SK-N-DZ (cell line): Measurements from ENCODE around the gene BCL11A.
A peak's percentile ranks its signal among the peaks of the same experiment; 100 is the strongest.

ENCODE experiments used
- DNase-seq: peaks from one replicate; pipeline ENCODE4 v3.0.0-alpha.2; 2015; ENCODE audit warnings: low spot score

BCL11A gene

DNA sequence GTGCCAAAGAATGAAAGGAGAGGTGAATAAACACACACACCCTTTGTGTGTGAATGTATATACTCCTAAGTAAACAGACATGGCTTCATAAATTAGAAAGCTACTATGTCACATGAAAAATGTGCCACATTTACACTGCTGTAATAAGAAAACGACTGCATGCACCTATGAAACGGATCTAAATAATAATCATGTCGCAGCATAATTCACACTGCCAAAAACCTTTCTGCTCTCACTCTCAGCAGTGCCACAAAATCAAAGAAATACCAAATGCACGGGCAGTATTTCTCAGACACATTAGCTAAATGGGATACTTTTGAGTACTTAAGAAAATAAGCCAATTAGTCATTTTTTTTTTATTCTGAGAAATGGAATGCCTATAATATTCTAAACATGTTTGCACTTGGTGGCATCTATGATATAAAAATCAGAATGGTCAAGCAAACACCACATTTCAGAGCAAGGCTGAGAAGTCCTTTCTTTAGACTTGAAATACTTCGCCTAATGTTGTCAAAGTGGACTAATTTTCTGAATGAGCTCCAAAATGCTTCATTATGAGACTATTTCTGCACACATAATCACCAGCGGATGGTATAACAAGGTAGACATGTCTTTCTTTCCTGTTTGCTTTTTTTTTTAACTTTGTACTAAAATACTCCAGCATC, 6.6 kb downstream of the BCL11A start:
- no peak for DNase-seq

DNA sequence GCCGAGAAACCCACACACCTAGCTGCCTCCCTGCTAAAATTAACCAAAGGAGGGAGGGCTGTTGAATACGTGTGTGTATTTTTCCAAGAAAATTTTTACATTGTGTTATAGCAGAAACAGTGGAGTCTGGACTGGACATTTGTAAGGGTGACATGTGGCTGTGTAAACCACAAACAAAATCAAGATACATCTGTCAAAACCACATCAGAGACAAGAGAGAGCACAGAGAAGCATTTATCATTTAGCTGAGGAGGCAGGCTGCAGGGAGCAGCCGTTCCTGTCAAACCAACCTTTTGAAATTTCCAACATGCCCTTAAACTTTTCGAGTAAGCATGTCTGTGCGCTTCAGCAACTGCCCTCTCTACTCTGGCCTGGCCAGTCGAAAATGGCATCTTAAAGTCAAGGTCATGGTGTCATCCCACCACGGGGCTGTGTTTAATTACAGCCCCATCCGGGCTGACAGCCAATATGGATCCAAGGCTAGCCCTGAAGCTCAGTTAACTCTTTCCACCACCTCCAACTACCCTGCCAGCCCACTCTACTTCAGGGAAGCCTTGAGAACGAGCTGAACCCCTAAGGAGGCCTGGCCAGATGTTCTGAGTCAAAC, 8.4 kb downstream of the BCL11A start:
- no peak for DNase-seq

DNA sequence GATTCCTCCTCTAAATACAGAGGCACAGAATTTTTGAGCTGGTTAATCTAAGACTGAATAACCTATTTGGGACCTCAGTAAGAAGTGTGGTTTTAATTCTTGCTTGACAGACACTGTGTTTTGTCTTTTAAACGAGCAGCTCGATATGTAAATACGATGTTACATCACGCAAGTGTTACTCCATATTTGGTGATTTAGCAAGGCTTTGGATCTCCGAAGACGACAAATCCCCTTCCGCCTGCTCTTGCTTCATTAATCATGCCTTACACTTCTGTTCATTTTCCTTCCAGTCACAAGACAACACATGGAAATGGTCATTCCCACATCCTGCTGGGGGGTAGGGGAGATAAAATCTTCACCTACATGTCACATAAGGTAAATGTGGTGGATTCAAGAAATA, 9.4 kb downstream of the BCL11A start:
- DNase-seq: no peak

DNA sequence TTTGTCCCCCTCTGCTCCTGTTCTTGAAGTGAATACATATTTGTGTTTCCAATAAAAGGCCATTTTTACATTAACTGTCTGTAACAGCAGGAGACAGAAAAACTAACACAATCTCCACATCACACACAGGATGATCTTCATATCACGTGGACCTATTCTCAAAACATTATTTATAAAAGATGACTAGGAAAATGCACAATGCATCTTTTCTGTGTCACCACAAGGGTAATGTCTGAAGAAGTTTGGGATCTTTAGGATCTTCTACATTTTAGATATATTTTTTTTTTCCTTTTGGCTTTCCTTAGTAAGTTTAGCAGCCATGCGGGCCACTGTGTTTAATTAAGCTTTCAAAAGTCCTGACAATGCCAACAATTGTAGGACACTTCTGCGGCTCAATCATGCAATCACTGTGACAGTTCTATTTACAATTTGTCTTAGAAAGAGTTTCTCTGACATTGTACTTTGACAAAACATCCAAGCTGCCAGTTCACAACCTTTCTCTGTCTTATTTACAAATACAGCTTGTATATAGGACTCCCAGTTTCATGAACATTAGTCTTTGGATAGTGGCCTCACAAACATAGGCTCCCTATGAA, 12.3 kb downstream of the BCL11A start:
- no peak for DNase-seq

DNA sequence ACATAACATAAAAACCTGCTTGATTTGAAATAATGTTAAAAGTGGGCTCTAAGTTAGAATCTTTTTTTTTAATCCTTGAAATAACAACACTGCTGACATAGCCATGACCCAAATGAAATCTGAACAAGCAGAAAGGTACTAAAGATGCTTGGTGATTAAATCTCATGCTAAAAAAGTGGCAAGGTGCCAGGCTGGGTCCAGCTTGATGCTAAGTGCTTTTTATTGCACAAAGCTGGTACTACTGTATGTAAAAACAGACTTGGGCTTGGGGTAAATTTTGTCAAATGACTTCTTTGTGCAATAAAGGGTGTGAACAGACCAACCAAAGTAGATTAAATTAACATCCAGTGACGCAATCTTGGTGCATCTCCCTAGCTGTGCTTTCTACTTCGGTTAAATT, 13.4 kb downstream of the BCL11A start:
- no peak for DNase-seq

DNA sequence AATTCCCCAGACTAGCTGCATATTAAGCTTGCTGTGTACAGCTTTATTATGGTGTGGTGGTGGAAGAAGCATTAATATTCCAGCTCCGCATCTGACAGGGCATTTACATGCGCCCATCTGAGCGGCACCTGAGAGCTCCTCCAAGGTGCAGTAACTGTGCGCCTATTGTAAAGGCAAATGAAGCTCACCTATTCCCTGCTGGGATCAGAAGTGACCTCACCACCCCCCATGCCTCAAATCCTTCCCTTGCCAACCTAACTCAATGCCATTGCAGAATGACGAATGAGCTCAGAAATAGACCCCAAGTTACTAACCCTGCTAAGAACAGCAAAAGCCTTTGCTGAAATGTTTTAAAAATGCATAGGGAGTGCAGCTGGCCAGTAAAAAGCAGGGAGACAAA, 14.3 kb downstream of the BCL11A start:
- DNase-seq: no peak

DNA sequence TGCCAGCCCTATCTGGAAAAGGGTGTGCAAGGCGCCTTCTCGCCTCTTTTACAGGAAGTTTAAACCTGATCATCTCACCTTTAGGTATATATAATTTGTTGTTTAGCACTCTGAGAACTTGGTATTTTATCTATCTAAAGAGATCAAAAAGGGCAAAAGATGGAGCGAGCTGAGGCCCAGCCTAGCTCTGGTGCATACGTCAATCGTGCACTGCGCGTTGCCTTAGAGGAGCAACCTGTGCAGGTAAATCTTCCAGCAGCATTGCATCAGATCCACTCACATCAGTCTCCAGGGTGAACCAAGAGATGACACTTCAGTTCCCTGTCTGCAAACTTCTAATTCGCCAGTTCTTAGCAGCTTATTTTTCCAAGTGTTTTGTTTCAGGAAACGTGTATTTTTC, 15.4 kb downstream of the BCL11A start:
- no peak for DNase-seq

DNA sequence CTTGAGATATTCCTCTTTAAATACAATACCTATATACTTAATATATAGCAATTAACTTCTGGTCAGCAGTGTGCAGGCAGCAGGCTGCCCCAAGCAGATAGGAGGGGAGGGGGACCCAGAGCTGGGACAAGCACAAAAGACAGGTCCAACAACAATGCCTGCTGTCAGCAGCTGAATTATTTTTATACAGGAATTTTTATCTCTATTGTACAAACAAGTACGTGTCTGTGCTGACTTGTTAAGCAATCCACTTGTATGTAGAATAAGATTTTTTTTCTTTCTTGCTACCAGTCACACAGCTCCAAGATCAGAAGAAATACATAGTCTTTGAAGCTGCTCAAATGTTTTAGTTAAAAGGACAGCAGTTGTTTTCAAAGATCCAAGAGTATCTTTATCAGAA, 16.7 kb downstream of the BCL11A start:
- DNase-seq: no peak

DNA sequence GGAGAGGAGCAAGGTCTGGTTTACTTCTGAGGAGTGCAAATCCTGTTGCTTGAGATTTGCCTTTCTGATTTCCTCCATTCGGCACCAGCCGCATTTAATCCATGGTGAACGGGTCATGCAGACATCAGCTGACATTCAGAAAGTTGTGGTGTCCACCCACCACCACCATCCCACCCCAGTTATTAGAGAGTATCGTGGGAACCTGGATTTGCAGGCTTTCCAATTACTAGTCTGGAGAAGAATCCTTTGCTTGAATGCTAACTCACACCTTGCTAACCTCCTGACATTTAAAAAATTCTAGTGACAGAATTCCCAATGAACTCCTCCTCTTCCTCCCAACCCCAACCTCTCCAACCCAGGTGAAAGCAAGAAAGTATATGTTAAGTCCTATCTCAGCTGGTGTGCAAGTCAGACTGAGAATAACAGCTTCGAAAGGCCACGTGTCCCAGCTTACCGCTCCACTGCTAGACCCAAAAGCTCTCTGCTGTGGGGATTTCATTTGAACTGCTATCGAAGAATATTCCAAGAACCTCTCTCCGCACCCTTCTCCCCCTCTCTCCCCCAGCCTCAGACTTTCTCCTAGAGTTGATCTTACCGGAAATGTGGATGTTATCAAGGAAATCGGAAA, 17.7 kb downstream of the BCL11A start:
- no peak for DNase-seq

DNA sequence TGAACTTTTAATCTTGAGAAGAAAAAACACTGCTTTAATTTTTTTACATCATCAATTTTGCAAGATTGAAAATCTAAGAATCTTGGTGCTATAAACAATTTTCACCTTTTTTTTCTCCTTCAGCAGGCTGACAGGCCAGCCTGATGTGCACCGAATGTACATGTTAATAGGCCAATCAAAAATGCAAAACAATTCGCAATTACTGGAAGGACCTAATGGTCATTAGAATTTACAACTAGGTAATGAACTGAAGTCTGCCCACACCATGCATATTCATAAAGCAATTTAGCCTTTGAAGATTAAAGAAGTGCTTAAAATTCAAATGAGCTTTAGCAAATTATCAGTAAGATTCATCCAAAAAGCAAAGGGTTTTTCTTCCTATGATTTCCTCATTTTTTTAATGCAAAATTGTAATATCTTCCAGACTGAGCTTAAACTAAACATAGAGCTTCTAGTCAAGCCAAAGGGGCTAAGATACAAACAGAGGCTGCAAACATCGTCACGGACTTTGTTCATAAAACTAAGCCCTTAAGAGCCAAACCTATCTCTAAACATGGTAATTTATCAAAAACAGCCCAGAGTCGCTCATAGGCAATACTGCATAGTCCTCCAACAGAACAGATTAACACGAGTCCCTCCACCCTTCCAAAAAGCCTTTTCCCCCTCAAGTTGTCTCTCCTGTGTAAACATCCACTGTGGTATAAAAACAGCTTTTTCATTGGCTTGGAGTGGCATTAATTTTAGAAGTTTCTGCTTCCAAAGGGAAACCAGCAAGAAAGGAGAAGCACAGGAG, 18.4 kb downstream of the BCL11A start:
- no peak for DNase-seq

DNA sequence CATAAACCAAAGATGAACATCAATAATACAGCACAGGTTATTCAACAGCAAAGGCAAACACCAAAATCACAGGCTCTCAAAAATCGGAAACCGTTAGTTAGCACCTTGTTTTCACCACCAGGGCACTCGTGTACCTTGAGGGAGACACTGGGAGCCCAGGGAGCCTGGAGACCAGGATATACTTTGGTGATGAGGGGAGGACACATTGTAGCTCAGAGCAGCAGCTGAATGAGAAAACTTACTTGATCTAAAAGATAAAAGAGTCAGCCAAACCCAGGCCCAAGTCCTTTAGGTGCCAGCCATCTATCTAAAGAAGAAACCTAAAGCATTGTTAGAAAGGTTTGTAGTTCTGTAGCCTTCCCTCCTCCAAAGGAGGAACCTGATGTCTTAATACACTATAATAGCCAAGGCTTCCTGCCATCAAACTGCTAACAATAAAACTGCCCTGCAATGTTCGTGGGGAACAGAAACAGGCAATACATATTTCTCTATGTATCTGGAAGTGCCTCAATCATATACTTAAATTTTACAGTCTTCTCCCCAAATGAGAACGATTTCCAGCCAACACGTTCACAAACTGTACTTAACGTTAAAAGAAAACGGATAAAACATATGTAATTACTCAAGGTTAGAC, 19.3 kb downstream of the BCL11A start:
- DNase-seq: no peak

DNA sequence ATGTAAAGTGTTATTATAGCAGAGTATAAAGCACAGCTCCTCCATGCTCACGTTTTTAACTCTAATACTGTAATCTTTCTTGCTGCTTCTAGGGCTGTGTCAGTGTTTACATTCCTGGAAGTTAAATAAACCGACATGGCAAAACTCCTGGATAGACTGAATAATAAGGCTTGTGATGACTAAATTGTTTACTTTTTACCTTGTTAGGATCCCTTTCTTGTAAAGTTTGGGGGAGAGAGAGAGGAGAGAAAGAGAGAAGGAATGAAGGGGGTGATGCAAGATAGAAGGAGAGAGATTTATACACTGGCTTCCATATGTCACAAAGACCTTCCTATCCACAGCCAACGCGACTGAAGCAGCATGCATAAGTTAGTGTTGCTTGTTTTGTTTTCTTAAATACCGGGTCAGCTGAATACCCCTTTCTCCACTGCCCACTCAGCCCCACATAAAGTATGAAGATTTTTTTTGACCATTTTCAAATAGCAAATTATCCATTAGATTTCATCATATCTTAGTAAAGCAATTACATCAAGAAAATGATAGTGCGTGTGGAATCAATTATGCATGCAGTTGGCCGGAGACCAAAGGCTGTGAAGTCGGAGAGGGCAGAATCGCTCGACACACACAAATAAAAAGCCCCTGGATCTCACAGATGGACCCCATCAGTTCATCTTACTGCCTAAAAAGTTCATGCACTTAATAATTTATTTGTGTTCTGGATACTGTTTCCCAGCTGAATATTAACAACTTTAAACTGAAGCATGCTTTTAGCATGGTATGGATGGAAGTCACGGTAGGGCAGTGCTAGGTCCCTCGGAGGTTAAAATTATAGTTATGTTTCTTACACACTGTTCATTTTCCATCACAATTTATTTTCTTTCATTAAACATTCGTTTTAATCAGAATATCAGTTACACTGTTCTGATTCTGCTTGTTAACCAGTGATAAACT, 20.1 kb downstream of the BCL11A start:
- DNase-seq: no peak

DNA sequence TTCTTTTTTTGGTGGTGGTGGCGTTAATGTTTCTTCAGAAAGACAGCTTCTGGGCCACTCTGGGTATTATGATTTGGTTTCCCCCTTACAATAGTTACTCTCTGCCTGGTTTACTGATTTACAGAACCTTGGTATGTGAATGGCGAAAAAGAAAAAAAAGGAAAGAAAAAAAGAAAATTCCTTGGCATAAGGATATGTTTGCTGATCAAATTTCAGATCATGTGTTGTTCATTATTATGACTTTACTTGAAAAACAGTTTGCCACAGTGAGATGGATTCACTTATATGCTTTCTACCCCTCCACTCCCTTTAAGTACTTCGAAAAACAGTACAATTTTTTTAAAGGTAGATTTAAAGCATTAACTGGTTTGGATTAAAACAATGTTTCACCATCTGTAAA, 21.0 kb downstream of the BCL11A start:
- no peak for DNase-seq

DNA sequence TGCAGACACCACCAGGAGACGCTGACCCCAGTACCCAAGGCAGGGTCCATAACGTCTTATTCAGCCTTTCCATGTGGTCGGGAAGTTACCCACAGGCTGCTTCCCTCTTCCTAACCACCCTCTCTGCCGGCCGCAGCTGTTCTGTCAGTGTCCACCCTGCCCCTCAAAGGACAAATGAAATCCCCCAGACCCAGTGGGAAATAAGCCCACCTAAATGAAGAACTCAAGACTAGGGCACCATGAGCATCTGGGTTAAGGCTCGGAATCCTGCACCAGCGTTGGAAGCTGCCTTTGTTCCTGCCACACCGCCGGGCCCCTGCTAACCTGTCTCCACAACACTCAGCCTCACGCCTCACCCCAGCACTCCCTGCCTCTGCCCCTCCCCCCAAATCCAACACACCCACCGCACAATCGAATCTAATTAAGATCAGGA, 21.7 kb downstream of the BCL11A start:
- DNase-seq: no peak

DNA sequence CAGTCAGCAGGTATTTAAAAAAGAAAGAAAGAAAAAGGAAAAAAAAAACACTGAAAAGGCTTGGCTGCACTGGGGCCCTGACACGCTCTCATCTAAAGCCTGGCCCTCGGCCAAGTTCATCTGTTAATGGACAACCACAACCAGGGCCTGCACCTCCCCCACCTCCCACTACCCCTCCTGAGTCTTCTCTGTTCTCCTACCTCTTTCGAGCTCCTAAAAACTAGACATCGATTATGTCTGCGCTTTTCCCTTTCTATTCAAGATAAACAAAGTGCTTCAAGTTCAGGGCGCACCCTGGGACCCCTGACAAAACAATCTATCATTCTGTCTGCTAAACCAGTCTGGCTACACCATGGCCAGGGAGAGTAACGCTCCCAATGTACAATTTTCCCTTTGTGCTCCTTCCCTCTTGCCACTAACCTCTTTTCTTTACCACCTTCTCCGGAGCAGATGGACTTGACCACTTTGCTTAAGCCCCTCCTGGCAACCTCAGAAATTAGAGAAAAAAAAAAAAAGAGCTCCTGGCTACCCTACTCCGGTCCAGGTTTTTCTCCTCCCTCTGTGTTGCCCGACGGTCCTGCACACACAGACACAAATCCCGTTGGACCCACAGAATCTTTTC, 22.7 kb downstream of the BCL11A start:
- peak; percentile 70 for DNase-seq

DNA sequence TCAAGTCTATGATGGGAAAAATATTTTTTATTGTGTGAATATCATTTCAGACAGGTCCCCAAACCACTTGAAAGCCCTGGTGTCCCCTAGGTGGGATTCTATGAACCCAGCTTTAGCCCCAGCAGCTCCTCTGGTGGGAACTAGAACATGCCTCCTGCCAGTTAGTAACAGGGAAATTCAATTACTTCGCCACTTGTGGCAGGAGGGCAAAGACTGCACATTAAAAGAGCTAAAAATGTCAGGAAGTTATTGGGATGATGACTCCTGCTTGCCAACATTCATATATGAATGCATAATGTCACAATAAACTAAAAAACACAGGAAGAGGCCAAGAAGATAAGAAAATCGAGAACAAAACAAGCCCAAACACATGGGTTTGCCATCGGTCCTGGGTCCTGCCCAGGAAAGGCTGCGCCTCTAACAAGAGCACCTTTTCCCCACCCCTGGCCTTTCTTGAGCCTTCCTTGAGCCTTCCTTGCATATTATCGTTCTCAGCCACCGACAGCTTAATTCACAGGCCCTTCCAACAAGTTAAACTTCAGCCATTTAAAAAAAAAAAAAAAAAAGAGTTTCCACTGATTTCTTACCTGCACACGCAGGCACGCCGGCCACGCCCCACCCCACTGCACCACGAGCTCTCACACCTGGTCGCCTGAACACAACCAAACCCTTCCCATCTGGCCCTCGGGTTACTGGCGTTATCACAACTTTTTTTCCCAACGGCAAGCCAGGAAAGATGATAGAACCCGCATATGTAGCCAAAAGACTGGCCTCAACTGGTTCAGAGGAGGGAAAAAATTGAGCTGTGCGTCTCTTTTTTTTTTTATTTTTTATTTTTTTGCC, 23.4 kb downstream of the BCL11A start:
- no peak for DNase-seq

DNA sequence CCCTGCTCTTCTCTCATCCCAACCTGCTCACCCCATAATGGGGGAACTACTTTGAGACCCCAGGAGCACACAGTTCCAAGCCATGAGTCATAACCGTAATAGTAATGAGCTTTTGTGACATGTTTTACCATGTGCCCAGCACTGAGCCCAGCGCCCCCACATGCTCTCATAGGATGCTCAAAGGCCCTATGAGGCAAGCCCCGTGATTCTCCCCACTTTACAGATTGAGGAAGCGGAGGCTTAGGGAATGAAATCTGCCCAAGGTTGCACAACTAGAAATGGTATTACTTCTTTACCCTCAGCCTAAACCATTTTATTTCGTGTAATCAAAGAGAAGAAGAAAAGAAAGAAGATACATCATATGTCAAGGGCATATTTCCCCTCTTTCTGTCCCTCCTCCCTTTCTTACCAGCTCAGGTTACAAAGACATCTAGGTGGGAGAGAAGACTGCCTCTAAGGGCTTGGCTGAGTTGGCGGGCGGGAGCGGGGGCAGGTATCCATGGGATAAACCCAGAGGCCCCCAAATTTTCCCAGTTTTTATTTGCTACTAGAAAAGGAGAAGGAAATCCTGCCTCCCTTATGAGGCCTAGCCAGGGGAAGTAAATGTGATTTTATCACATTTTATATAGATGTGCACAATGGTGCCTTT, 24.2 kb downstream of the BCL11A start:
- no peak for DNase-seq

DNA sequence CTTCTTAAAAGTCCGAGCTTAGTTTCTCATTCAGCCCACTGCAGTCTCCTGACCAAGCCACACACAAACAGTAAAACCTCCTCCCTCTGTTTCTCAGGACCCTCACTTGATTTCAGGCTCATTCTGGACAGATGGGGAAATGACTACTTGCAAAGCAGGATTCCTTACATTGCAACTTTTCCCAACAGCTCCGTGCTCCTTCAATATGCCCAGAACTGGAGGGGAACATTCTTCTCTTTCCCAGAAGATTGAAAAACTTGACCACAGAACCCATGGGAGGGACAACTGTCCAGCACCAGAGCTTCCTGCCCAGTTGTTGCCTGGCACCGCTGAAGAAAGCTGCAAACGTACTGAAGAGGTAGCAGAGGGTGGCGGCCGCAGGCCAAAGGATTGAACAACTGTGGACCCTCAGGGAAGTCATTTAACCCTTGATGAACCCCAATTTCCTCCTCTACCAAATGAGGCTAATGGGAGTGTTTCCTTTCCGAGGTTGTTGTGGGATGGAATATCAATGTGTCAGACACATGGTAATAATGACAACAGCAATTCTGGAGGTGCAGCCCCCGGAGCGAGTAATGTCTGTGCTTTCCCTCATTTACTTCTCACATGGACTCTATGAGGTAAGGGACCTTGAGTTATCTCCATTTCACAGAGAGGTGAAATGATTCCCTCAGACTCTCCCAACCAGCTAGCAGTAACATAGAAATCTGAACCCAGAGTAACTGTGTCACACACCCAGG, 25.0 kb downstream of the BCL11A start:
- DNase-seq: no peak
